ENCODE results near the gene HIP1R. TPM values are rescaled to one million over a fixed set of nuclear protein-coding genes. Genes with fewer than 3 reads are reported as not detected.

HIP1R gene
- total and polyA plus RNA-seq, 5 donors: 25.0 to 48.7 (median 34.9) TPM

DNA sequence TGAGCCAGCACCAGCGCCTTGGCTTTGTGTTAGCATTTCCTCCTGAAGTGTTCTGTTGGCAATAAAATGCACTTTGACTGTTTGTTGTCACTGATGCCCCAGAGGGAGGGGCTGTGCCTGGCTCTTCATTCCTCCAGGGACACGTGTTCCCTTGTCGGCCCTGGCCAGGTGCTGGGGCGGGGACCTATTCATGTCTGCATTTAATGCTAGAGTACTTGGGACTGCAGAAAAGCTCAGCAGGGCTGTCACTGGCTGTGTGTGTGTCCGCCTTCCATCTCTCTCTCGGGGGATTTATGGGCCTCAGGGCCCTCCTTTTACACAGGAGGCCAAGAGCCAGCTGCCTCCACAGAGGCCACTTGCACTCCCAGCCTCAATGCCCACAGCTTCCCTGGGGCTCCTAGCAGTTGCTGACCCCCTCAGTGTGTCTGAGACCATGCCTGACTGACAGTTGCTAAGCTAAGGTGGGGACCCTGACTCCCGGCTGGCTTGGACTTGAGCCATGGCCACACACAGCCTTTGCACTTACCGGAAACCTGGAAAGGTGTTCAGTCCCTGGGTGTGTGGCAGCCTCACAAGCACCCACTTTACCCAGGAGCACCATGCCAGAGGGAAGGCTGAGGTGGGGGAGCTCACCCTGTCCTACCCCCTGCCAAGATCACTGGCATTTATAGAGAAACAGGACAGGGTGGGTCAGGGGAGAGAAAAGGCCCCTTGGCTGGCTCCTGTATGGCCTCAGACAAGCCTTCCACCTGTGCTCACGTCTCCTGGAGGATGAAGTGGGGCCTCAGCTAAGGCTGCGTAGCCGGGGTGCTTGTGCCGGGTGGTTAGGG lies 27.8 kb downstream of the HIP1R start:
- no peak overlapping the region for H3K4me3 ChIP-seq (ENCODE audit: low read length)
- H3K27me3 ChIP-seq (ENCODE audit: control insufficient read depth, insufficient read depth): no peaks in the 10 kb centered on the region
- no peak overlapping the region for H3K27ac ChIP-seq (ENCODE audit: low read length)
- peaks cover under 1% of the 10 kb centered on the region for H3K4me1 ChIP-seq (ENCODE audit: control insufficient read depth, insufficient read depth, low read length)
- DNase-seq (peak in 2 of 3 donors; percentile 13 to 58), ATAC-seq (no peak)
- no peaks in the 10 kb centered on the region for H3K9me3 ChIP-seq (ENCODE audit: control insufficient read depth, low read length)
- intact Hi-C loops (cut with DNase I): loop anchor here in 2 of 4 donors (5.0 to 10.0 kb wide), 2 partner anchors 89 to 372 kb away; partner anchors contain the start of genes MPHOSPH9 (in 1 of the 2) and MTRFR (in 1 of the 2)
- 59% methylated on average over 12 of the region's 12 CpGs for WGBS

GRCh38 chr12:122864894-122865253 lies 29.6 kb downstream of the HIP1R start:
- Histone ChIP-seq H3K9me3 (ENCODE audit: control insufficient read depth, low read length) (no peaks in the 10 kb centered on the region), H3K27ac (ENCODE audit: low read length) (no peak overlapping the region), H3K27me3 (ENCODE audit: control insufficient read depth, insufficient read depth) (no peaks in the 10 kb centered on the region), H3K4me3 (ENCODE audit: low read length) (no peak overlapping the region), H3K4me1 (ENCODE audit: control insufficient read depth, insufficient read depth, low read length) (peaks cover 2% of the 10 kb centered on the region)
- WGBS: 69% methylated on average over 5 of the region's 5 CpGs
- ATAC-seq: no peak
- intact Hi-C loops (cut with DNase I): loop anchor here in 2 of 4 donors (5.0 to 10.0 kb wide), 2 partner anchors 87 to 370 kb away; partner anchors contain the start of genes MPHOSPH9 (in 1 of the 2) and MTRFR (in 1 of the 2)
- DNase-seq: no peak

- H3K9me3 ChIP-seq (ENCODE audit: control insufficient read depth, low read length): no peaks in the 10 kb centered on the region
- no peaks in the 10 kb centered on the region for H3K27me3 ChIP-seq (ENCODE audit: control insufficient read depth, insufficient read depth)
- ATAC-seq (peak in 1 of 2 donors; percentile 2), DNase-seq (peak; percentile 30 to 71 (median 56))
- H3K4me3 ChIP-seq (ENCODE audit: low read length): no peak overlapping the region
- no peak overlapping the region for H3K27ac ChIP-seq (ENCODE audit: low read length)
- intact Hi-C loops (cut with DNase I): loop anchor here in 1 of 4 donors (10.0 kb wide), 1 partner anchor 369 kb away; the partner anchor contains the start of genes MPHOSPH9 and MTRFR
- peaks cover 2% of the 10 kb centered on the region for H3K4me1 ChIP-seq (ENCODE audit: control insufficient read depth, insufficient read depth, low read length)
- 70% methylated on average over 43 of the region's 43 CpGs for WGBS
Measured at GRCh38 chr12:122865268-122866231, 30.3 kb downstream of the HIP1R start.

GRCh38 chr12:122866379-122866778 lies 31.1 kb downstream of the HIP1R start:
- Histone ChIP-seq H3K27ac (ENCODE audit: low read length) (peak overlapping the region; percentile 17), H3K9me3 (ENCODE audit: control insufficient read depth, low read length) (no peaks in the 10 kb centered on the region), H3K4me1 (ENCODE audit: control insufficient read depth, insufficient read depth, low read length) (peaks cover 5% of the 10 kb centered on the region), H3K27me3 (ENCODE audit: control insufficient read depth, insufficient read depth) (no peaks in the 10 kb centered on the region), H3K4me3 (ENCODE audit: low read length) (no peak overlapping the region)
- ATAC-seq: no peak
- intact Hi-C loops (cut with DNase I): loop anchor here in 1 of 4 donors (10.0 kb wide), 1 partner anchor 368 kb away; the partner anchor contains the start of genes MPHOSPH9 and MTRFR
- peak in 1 of 3 donors; percentile 57 for DNase-seq
- 87% methylated on average over 17 of the region's 17 CpGs for WGBS

- H3K4me1 ChIP-seq (ENCODE audit: control insufficient read depth, insufficient read depth, low read length): peaks cover 6% of the 10 kb centered on the region
- H3K9me3 ChIP-seq (ENCODE audit: control insufficient read depth, low read length): no peaks in the 10 kb centered on the region
- 85% methylated on average over 36 of the region's 36 CpGs for WGBS
- ATAC-seq: no peak
- intact Hi-C loops (cut with DNase I): loop anchor here in 1 of 4 donors (10.0 kb wide), 1 partner anchor 368 kb away; the partner anchor contains the start of genes MPHOSPH9 and MTRFR
- DNase-seq: peak in 2 of 3 donors; percentile 57 to 63
- H3K4me3 ChIP-seq (ENCODE audit: low read length): no peak overlapping the region
- no peaks in the 10 kb centered on the region for H3K27me3 ChIP-seq (ENCODE audit: control insufficient read depth, insufficient read depth)
- H3K27ac ChIP-seq (ENCODE audit: low read length): peak overlapping the region; percentile 57
Measured at GRCh38 chr12:122866950-122867607, 31.8 kb downstream of the HIP1R start.

GRCh38 chr12:122867691-122868461 lies 32.6 kb downstream of the HIP1R start:
- WGBS: 48% methylated on average over 33 of the region's 33 CpGs
- no peaks in the 10 kb centered on the region for H3K27me3 ChIP-seq (ENCODE audit: control insufficient read depth, insufficient read depth)
- H3K4me3 ChIP-seq (ENCODE audit: low read length): no peak overlapping the region
- peak; percentile 42 to 47 for ATAC-seq
- intact Hi-C loops (cut with DNase I): loop anchor here in 1 of 4 donors (10.0 kb wide), 1 partner anchor 367 kb away; the partner anchor contains the start of genes MPHOSPH9 and MTRFR
- peaks cover 11% of the 10 kb centered on the region for H3K4me1 ChIP-seq (ENCODE audit: control insufficient read depth, insufficient read depth, low read length)
- peak; percentile 68 to 84 (median 81) for DNase-seq
- no peaks in the 10 kb centered on the region for H3K9me3 ChIP-seq (ENCODE audit: control insufficient read depth, low read length)
- H3K27ac ChIP-seq (ENCODE audit: low read length): peak overlapping the region; percentile 57

- no peak for DNase-seq
- WGBS: 87% methylated on average over 13 of the region's 13 CpGs
- Histone ChIP-seq H3K4me3 (ENCODE audit: low read length) (no peak overlapping the region), H3K4me1 (ENCODE audit: control insufficient read depth, insufficient read depth, low read length) (peaks cover 18% of the 10 kb centered on the region), H3K27ac (ENCODE audit: low read length) (peak overlapping the region; percentile 46), H3K27me3 (ENCODE audit: control insufficient read depth, insufficient read depth) (no peaks in the 10 kb centered on the region), H3K9me3 (ENCODE audit: control insufficient read depth, low read length) (no peaks in the 10 kb centered on the region)
- intact Hi-C loops (cut with DNase I): loop anchor here in 1 of 4 donors (10.0 kb wide), 1 partner anchor 366 kb away; the partner anchor contains the start of genes MPHOSPH9 and MTRFR
- no peak for ATAC-seq
Measured at GRCh38 chr12:122868471-122869177, 33.4 kb downstream of the HIP1R start.

DNA sequence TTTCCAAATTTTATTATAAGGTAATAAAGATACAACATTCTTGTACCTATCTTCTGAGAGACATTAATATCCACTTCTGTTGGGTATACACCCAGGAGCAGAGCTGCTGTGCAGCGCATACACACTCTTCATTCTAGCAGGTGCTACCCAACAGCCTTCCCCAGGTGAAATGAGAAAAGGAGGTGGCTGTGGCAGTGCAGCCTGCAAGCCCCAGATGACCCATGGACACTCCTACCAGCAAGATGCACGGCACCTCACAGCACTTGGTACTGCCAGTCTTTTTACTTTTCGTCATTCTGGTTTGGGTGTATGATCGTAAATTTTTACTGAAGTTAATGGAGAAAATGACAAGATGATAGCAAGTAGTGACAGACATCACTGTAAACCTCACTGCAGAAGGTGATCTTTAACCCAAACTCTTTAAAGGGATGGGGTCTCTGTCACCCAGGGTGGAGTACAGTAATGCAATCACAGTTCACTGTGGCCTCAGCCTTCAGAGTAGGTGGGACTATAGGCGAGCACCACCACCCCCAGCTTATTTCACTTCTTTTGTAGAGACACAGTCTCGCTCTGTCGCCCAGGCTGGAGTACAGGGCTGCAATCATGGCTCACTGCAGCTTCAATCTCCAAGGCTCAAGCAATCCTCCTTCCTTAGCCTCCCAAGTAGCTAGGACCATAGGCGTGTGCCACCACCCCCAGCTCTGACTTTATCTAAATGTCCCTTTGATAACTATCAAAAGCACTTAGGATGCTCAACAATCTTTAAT lies 34.1 kb downstream of the HIP1R start:
- intact Hi-C loops (cut with DNase I): loop anchor here in 1 of 4 donors (10.0 kb wide), 1 partner anchor 365 kb away; the partner anchor contains the start of genes MPHOSPH9 and MTRFR
- ATAC-seq: no peak
- WGBS: 95% methylated on average over 8 of the region's 8 CpGs
- no peaks in the 10 kb centered on the region for H3K9me3 ChIP-seq (ENCODE audit: control insufficient read depth, low read length)
- DNase-seq: no peak
- H3K4me1 ChIP-seq (ENCODE audit: control insufficient read depth, insufficient read depth, low read length): peaks cover 21% of the 10 kb centered on the region
- no peak overlapping the region for H3K27ac ChIP-seq (ENCODE audit: low read length)
- no peaks in the 10 kb centered on the region for H3K27me3 ChIP-seq (ENCODE audit: control insufficient read depth, insufficient read depth)
- no peak overlapping the region for H3K4me3 ChIP-seq (ENCODE audit: low read length)
